ENCODE results near the gene HEATR5A.
A peak's percentile ranks its signal among the peaks of the same experiment; 100 is the strongest.
"Not testable (repeated sequence)": the region's sequence is repeated elsewhere in the genome, so short reads cannot be mapped to it uniquely, and the experiment has no call there.

Gene HEATR5A

GRCh38 chr14:31441273-31442111, 21.1 kb upstream of the HEATR5A start:
- no peak overlapping the region for H3K4ac ChIP-seq (ENCODE audit: low read length)
- no peak overlapping the region for H4K8ac ChIP-seq (ENCODE audit: low read depth, low read length)
- no peak overlapping the region for H3K23ac ChIP-seq (ENCODE audit: low read depth, low read length, poor library complexity)
- H2BK15ac ChIP-seq (ENCODE audit: low read length): no peak overlapping the region
- H3K4me3 ChIP-seq (ENCODE audit: low read length in 2 of 2): no peak overlapping the region
- H2BK120ac ChIP-seq (ENCODE audit: low read depth, low read length): no peak overlapping the region
- H2BK12ac ChIP-seq (ENCODE audit: low read length): no peak overlapping the region
- no peak overlapping the region for H3K9ac ChIP-seq (ENCODE audit: low read depth, low read length, poor library complexity)
- peaks cover 0 to 9% of the 10 kb centered on the region in 2 donors for H3K4me1 ChIP-seq (ENCODE audit: control insufficient read depth in 2 of 2, insufficient read depth in 1 of 2, low read depth in 1 of 2, low read length in 2 of 2)
- WGBS, 2 donors (ENCODE audit: extremely low coverage in 2 of 2, insufficient read length in 2 of 2, insufficient replicate concordance in 1 of 2): no CpG with 5 or more reads among the region's 7 CpGs
- H3K79me1 ChIP-seq (ENCODE audit: low read depth, low read length): no peaks in the 10 kb centered on the region
- no peak overlapping the region for H2AK5ac ChIP-seq (ENCODE audit: low read depth, low read length)
- H2BK5ac ChIP-seq (ENCODE audit: low read length): no peak overlapping the region
- no peaks in the 10 kb centered on the region for H3K27me3 ChIP-seq (ENCODE audit: control insufficient read depth in 3 of 3, insufficient read depth in 3 of 3, low read depth in 1 of 3, low read length in 3 of 3)
- H3K9me3 ChIP-seq (replicated peaks in 1 of 2; ENCODE audit: control insufficient read depth in 2 of 2, insufficient read depth in 1 of 2, low read depth in 1 of 2, low read length in 2 of 2): peaks cover 0 to 7% of the 10 kb centered on the region in 2 donors
- H3K36me3 ChIP-seq (replicated peaks in 1 of 2; ENCODE audit: control insufficient read depth in 2 of 2, insufficient read depth in 2 of 2, low read length in 2 of 2): peaks cover 0 to 3% of the 10 kb centered on the region in 2 donors
- no peak for DNase-seq (ENCODE audit: low spot score)
- no peak overlapping the region for H4K91ac ChIP-seq (ENCODE audit: low read depth, low read length, poor library complexity)
- no peak overlapping the region for H3K4me2 ChIP-seq (ENCODE audit: insufficient read depth, low read length, poor library complexity, severe bottlenecking)
- no peak overlapping the region for H3K18ac ChIP-seq (ENCODE audit: low read length)
- no peak overlapping the region for H3K14ac ChIP-seq (ENCODE audit: low read length)
- H2AFZ ChIP-seq (ENCODE audit: low read length): no peak overlapping the region
- H3K27ac ChIP-seq (replicated peaks; ENCODE audit: low read length): no peak overlapping the region

DNA sequence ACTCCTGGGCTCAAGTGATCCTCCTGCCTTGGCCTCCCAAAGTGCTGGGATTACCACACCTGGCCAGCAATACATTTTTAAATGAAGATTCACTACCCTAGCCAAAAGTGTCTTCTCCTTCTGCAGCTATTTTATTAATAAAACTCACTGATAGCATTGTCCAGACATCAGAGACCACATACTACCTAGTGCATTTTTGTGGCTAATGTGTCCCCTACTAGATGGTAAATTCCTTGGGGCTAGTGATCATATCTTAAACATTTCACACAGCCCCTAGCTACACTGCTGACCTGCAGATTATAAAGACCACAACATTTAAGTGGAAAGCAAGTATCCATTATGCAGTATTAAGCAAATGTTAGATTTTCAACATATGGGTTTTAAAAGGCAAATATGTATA, 19.9 kb upstream of the HEATR5A start:
- Histone ChIP-seq H4K8ac (ENCODE audit: low read depth, low read length) (no peak overlapping the region), H3K9ac (ENCODE audit: low read depth, low read length, poor library complexity) (no peak overlapping the region), H3K36me3 (replicated peaks in 1 of 2; ENCODE audit: control insufficient read depth in 2 of 2, insufficient read depth in 2 of 2, low read length in 2 of 2) (no peaks in the 10 kb centered on the region), H3K4ac (ENCODE audit: low read length) (no peak overlapping the region), H3K4me3 (ENCODE audit: low read length in 2 of 2) (no peak overlapping the region), H3K23ac (ENCODE audit: low read depth, low read length, poor library complexity) (no peak overlapping the region), H3K4me1 (ENCODE audit: control insufficient read depth in 2 of 2, insufficient read depth in 1 of 2, low read depth in 1 of 2, low read length in 2 of 2) (peaks cover 0 to 9% of the 10 kb centered on the region in 2 donors), H2AK5ac (ENCODE audit: low read depth, low read length) (no peak overlapping the region), H2BK5ac (ENCODE audit: low read length) (no peak overlapping the region), H3K4me2 (ENCODE audit: insufficient read depth, low read length, poor library complexity, severe bottlenecking) (no peak overlapping the region), H3K18ac (ENCODE audit: low read length) (no peak overlapping the region), H2BK15ac (ENCODE audit: low read length) (no peak overlapping the region), H2BK120ac (ENCODE audit: low read depth, low read length) (no peak overlapping the region), H3K79me1 (ENCODE audit: low read depth, low read length) (no peaks in the 10 kb centered on the region), H2AFZ (ENCODE audit: low read length) (peak overlapping the region; percentile 69), H2BK12ac (ENCODE audit: low read length) (no peak overlapping the region), H3K14ac (ENCODE audit: low read length) (no peak overlapping the region), H3K9me3 (replicated peaks in 1 of 2; ENCODE audit: control insufficient read depth in 2 of 2, insufficient read depth in 1 of 2, low read depth in 1 of 2, low read length in 2 of 2) (peaks cover 0 to 7% of the 10 kb centered on the region in 2 donors), H4K91ac (ENCODE audit: low read depth, low read length, poor library complexity) (no peak overlapping the region), H3K27ac (replicated peaks; ENCODE audit: low read length) (no peak overlapping the region), H3K27me3 (ENCODE audit: control insufficient read depth in 3 of 3, insufficient read depth in 3 of 3, low read depth in 1 of 3, low read length in 3 of 3) (no peaks in the 10 kb centered on the region)
- DNase-seq (ENCODE audit: low spot score): no peak

GRCh38 chr14:31439561-31439960, 19.2 kb upstream of the HEATR5A start:
- H3K4me3 ChIP-seq (ENCODE audit: low read length in 2 of 2): no peak overlapping the region
- H3K79me1 ChIP-seq (ENCODE audit: low read depth, low read length): no peaks in the 10 kb centered on the region
- DNase-seq (ENCODE audit: low spot score): no peak
- H3K4me1 ChIP-seq (ENCODE audit: control insufficient read depth in 2 of 2, insufficient read depth in 1 of 2, low read depth in 1 of 2, low read length in 2 of 2): peaks cover 0 to 9% of the 10 kb centered on the region in 2 donors
- no peak overlapping the region for H2BK15ac ChIP-seq (ENCODE audit: low read length)
- H3K23ac ChIP-seq (ENCODE audit: low read depth, low read length, poor library complexity): no peak overlapping the region
- no peaks in the 10 kb centered on the region for H3K36me3 ChIP-seq (replicated peaks in 1 of 2; ENCODE audit: control insufficient read depth in 2 of 2, insufficient read depth in 2 of 2, low read length in 2 of 2)
- no peak overlapping the region for H4K91ac ChIP-seq (ENCODE audit: low read depth, low read length, poor library complexity)
- H3K27me3 ChIP-seq (ENCODE audit: control insufficient read depth in 3 of 3, insufficient read depth in 3 of 3, low read depth in 1 of 3, low read length in 3 of 3): no peaks in the 10 kb centered on the region
- H2BK120ac ChIP-seq (ENCODE audit: low read depth, low read length): no peak overlapping the region
- no peak overlapping the region for H3K14ac ChIP-seq (ENCODE audit: low read length)
- H2BK12ac ChIP-seq (ENCODE audit: low read length): no peak overlapping the region
- no peak overlapping the region for H2BK5ac ChIP-seq (ENCODE audit: low read length)
- H2AK5ac ChIP-seq (ENCODE audit: low read depth, low read length): no peak overlapping the region
- H2AFZ ChIP-seq (ENCODE audit: low read length): peak overlapping the region; percentile 69
- H3K4me2 ChIP-seq (ENCODE audit: insufficient read depth, low read length, poor library complexity, severe bottlenecking): no peak overlapping the region
- no peak overlapping the region for H3K18ac ChIP-seq (ENCODE audit: low read length)
- H3K4ac ChIP-seq (ENCODE audit: low read length): no peak overlapping the region
- H3K27ac ChIP-seq (replicated peaks; ENCODE audit: low read length): no peak overlapping the region
- no peak overlapping the region for H3K9ac ChIP-seq (ENCODE audit: low read depth, low read length, poor library complexity)
- H3K9me3 ChIP-seq (replicated peaks in 1 of 2; ENCODE audit: control insufficient read depth in 2 of 2, insufficient read depth in 1 of 2, low read depth in 1 of 2, low read length in 2 of 2): peaks cover 0 to 7% of the 10 kb centered on the region in 2 donors
- WGBS, 2 donors (ENCODE audit: extremely low coverage in 2 of 2, insufficient read length in 2 of 2, insufficient replicate concordance in 1 of 2): no CpG with 5 or more reads among the region's 2 CpGs
- H4K8ac ChIP-seq (ENCODE audit: low read depth, low read length): no peak overlapping the region

GRCh38 chr14:31437045-31437691, 16.8 kb upstream of the HEATR5A start:
- not testable (repeated sequence) for H3K14ac ChIP-seq (ENCODE audit: low read length); H3K27me3 ChIP-seq (ENCODE audit: control insufficient read depth in 3 of 3, insufficient read depth in 3 of 3, low read depth in 1 of 3, low read length in 3 of 3); H2BK120ac ChIP-seq (ENCODE audit: low read depth, low read length); DNase-seq (ENCODE audit: low spot score); H3K4ac ChIP-seq (ENCODE audit: low read length); H2BK5ac ChIP-seq (ENCODE audit: low read length); H3K36me3 ChIP-seq (replicated peaks in 1 of 2; ENCODE audit: control insufficient read depth in 2 of 2, insufficient read depth in 2 of 2, low read length in 2 of 2); H3K23ac ChIP-seq (ENCODE audit: low read depth, low read length, poor library complexity); H3K4me3 ChIP-seq (ENCODE audit: low read length in 2 of 2); H3K4me1 ChIP-seq (ENCODE audit: control insufficient read depth in 2 of 2, insufficient read depth in 1 of 2, low read depth in 1 of 2, low read length in 2 of 2); H2BK15ac ChIP-seq (ENCODE audit: low read length); H2AK5ac ChIP-seq (ENCODE audit: low read depth, low read length); H4K91ac ChIP-seq (ENCODE audit: low read depth, low read length, poor library complexity); H3K27ac ChIP-seq (replicated peaks; ENCODE audit: low read length); H3K18ac ChIP-seq (ENCODE audit: low read length); H2AFZ ChIP-seq (ENCODE audit: low read length); H3K4me2 ChIP-seq (ENCODE audit: insufficient read depth, low read length, poor library complexity, severe bottlenecking); H4K8ac ChIP-seq (ENCODE audit: low read depth, low read length); H3K79me1 ChIP-seq (ENCODE audit: low read depth, low read length); H3K9ac ChIP-seq (ENCODE audit: low read depth, low read length, poor library complexity); H2BK12ac ChIP-seq (ENCODE audit: low read length)
- peaks cover 0 to 11% of the 10 kb centered on the region in 2 donors for H3K9me3 ChIP-seq (replicated peaks in 1 of 2; ENCODE audit: control insufficient read depth in 2 of 2, insufficient read depth in 1 of 2, low read depth in 1 of 2, low read length in 2 of 2)
- WGBS, 2 donors (ENCODE audit: extremely low coverage in 2 of 2, insufficient read length in 2 of 2, insufficient replicate concordance in 1 of 2): no CpG with 5 or more reads among the region's 45 CpGs

Data from neuronal stem cell (in vitro differentiated cells).